SU-DHL-6 (cell line): Measurements from ENCODE around the gene POTEF.
"Not testable (repeated sequence)": the region's sequence is repeated elsewhere in the genome, so short reads cannot be mapped to it uniquely, and the experiment has no call there.

Source experiments
- CTCF ChIP-seq: fragments of 200-600 bp; sonication (generic); IDR thresholded peaks from one replicate; pipeline ENCODE4 v1.5.1; 2017; ENCODE audit warnings: antibody characterized with exemption, mild to moderate bottlenecking, low read length, moderate library complexity; ENCODE audit not compliant: insufficient read depth, poor library complexity, severe bottlenecking
- EZH2phosphoT487 ChIP-seq: fragments of 200-600 bp; sonication (generic), shearing (Covaris generic); conservative IDR thresholded peaks from 2 replicates; pipeline ENCODE4 v1.6.1; 2018; ENCODE audit warnings: mild to moderate bottlenecking, antibody characterized with exemption, low read length, moderate library complexity, mixed read lengths

GRCh38 chr2:130141645-130142370 is 12.8 kb upstream of the POTEF start:
- not testable (repeated sequence) for TF ChIP-seq CTCF, EZH2phosphoT487
